Pons (tissue), 1 donor: Measurements from ENCODE around the gene SYAP1.
"Not testable (repeated sequence)": the region's sequence is repeated elsewhere in the genome, so short reads cannot be mapped to it uniquely, and the experiment has no call there.

Source experiments
- DNase-seq: peaks from one replicate; pipeline ENCODE4 v3.0.0-alpha.2; 2016; ENCODE audit warnings: low spot score

The SYAP1 gene

DNA sequence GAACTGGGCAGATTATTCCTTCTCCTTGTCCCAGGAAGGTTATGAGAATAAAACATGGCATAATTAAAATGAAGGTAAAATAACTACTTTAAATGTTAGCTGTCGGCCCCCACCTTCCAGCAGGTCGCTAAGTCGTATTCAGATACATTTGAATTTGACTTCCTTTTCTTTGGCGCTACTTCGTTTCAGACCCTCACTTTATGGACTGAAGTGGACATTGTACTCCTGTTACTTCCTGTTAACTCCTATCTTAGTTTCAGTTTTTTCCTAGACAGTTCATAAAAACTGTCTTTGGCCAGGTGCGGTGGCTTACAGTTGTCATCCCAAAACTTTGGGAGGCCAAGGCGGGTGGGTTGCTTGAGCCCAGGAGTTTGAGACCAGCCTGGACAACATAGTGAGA, 5.7 kb downstream of the SYAP1 start:
- no peak for DNase-seq

DNA sequence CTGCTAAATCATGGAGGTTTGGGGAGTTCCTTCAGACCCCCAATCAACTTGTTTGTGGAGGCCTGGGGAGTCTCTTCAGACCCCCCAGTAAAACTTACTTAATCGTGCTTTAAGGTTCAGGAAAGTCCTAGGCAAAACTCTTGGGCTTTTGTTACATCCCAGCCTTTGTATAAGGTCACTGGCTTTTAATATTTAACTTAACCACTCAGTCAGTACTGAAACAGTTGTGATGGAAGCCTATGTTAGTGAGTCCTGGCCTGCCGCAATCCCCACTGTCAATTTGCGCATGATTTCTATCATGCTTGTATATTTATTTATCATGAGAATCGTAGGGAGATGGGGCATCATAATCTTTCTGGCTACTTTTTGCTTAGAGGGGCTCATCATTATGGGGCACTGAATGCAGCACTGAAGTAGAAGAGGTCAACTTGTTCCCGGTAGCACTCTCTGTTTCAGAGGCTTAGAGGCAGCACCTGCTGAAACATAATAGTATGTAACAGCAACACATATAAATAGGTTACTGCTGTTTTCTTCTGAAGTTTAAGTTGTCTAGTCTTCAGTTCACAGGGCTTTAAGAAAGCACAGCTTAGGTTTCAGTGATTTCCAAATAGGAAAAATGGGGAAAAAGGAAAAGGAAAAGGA, 7.1 kb downstream of the SYAP1 start:
- not testable (repeated sequence) for DNase-seq

DNA sequence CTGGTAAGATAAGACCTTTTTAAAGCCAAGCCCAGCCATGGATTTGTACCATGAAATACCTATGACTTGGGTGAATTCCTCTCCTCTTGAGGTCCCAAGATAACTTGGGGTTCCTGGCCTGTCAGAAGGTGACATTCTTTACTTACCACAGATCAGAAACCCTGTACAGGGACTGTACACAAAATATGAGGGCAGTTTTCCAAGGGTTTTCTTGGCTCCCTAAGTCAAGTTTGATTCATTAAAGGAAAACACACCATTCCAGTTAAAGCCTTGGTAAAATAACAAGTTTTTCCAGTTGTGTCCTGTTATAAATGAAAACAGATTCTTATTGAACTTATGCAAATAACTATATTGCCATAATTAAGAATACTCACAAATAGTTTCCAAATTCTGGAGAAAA, 8.2 kb downstream of the SYAP1 start:
- DNase-seq = no peak

DNA sequence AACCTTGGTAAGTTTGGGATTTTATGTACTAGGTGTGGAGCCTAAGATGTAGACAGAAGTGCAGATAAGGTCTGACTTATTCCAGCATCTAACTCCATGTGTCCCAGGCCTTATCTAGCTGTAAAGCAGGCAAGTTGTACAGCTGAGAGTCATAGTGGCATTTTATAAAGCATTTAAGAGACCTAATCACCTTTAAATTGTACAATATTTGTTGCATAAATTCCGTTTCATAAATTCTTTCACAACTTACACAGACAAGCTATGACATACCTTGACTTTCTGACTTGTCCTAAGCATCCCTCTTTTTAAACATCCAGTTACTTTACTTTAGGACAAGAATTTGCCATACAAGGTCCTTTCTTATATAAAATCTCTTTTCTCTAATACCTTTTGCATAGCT, 11.0 kb downstream of the SYAP1 start:
- no peak for DNase-seq

DNA sequence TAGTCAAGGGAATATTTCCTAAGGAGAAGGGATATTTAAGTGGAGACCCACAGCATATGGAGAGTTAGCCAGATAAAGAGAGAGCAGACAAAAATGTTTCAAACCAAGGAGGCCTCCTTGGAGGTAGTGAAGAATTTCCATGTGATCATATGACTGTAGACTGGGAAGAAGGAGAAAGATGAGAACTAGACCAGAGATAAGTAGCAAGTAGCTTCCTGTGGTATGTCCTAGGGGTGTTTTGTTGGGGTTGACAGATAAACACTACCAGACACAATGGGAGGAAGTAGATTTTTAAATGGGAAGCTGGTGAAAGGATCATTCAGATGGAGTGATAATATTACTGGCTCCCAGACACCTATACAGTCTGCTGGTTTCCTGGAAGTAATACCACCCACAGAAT, 13.6 kb downstream of the SYAP1 start:
- DNase-seq = no peak

DNA sequence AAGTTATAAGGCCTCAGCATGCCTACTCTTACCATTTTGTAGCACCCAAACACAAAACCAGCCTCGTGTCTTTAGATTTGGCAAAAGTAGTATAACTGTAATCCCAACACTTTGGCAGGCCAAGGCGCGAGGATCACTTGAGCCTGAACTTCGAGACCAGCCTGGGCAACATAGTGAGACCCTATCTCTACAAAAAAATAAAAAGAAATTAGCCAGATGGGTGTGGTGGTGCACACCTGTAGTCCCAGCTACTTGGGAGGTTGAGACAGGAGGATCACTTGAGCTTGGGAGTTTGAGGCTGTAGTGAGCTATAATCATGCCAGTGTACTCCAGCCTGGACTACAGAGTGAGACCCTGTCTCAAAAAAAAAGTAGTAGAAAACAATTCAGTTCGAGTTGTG, 17.6 kb downstream of the SYAP1 start:
- DNase-seq = no peak

DNA sequence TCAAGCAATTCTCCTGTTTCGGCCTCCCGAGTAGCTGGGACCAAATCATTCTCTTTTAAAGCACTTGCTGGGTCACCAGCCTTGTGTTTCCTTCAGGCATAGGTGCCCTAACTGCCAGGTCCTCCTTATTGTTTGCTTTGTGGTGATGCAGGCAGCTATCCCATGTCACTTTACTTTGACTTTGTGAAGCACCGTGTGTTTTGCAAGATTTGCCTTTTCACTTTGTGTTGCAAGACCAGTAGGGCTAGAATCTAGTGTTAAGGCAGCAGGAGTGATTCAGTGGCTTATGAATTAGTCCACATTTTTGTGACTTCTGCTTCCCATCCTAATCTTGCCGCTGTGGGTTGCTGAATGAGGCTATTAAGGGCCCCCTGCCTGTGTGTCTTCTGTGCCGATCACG, 20.2 kb downstream of the SYAP1 start:
- DNase-seq = no peak

DNA sequence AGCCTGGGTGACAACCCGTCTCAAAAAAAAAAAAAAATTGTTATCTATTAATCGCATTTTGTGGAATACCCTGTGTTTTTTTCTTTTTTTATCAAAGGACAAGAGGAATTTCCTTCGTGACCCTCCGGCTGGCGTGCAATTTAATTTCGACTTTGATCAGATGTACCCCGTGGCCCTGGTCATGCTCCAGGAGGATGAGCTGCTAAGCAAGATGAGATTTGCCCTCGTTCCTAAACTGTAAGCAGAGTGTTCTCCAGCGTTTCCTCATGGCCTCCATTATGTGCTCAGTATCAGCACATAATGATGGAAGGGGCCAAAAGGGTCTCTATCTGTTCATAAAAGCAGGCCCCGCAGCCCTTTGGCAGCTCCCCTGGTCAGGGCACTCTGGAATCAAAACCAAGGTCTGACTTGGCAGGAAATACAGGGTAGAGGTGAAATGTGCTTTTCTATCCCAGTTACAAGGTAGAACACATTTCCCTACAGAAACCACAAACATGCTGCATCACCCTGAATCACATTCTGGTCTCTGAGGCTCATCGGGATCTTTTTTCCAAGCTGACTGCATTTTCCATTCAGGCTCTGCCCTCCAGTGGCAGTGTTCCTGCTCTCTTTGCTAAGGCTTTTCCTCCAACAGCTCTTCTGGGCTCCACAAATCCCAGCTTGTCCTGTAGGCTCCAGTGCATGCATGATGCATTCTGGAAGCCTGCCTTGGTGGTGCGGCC, 24.4 kb downstream of the SYAP1 start:
- DNase-seq = no peak

DNA sequence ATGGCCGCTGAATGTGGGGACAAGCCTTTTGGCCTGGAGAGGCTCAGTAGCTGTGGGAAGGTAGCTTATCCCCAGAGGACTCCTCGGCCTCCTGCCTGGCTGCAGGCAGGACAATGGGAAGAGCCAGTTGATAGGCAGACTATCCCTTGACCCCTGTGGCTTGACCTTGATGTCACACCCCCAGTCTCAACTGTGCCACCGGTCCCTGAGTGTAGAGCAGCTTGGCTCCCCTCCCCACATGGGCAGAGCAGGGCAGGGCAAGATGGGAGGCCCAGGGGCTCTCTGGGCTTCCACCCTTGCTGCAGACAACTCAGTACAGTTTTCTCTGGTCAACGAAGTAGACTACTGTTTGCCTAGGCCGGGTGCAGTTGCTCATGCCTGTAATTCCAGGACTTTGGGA, 25.7 kb downstream of the SYAP1 start:
- no peak for DNase-seq

DNA sequence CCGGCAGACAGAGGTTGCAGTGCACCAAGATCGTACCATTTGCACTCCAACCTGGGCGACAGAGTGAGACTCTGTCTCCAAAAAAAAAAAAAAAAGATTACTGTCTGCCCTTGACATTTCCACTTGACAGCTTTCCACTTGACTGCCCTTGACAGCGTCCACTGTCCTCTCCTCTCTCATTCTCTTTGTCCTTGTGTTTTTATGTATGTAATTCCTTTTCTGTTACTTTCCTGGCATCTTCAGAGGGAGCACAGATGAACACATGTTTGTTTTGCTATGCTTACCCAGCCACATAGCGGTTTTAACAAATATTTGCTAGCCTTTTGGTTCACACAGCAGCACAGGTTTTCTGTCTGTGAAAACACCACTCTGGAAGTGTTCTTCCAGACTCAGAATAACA, 26.2 kb downstream of the SYAP1 start:
- DNase-seq = no peak

DNA sequence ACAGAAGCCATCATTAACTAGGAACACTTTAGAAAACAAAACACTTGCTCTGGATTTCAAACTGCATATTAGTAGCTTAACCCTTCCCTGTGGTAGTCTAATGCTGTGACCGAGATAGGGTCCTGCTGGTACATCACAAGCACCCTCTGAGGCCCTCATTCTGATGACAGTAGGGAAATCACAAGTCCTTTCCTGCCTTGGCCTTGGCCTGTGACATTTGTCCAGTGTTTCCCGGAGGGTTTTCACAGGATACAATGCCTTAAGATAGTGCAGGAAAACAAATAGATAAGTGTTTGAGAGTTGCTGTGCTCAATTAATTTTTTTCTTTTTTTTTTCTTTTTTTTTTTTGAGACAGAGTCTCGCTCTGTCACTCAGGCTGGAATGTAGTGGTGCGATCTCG, 29.0 kb downstream of the SYAP1 start:
- DNase-seq = no peak

DNA sequence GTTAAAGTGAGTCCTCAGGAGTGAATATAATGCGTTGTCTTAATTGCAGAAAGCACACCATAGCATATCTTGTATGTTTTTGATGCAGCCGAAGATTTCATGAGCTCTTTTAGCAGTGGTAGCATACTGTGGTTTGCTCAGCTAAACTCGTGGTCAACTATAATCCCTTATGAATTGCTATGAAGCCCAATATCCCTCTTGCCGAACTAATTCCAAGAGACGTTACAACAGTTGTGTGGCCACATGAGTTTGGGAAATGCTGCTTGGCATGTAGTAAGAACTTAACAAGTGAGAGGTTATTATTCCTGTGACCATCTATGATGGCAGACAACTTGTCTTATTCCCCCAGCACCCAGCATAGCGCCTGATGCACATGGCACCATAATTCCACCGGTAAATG, 30.7 kb downstream of the SYAP1 start:
- DNase-seq = no peak

DNA sequence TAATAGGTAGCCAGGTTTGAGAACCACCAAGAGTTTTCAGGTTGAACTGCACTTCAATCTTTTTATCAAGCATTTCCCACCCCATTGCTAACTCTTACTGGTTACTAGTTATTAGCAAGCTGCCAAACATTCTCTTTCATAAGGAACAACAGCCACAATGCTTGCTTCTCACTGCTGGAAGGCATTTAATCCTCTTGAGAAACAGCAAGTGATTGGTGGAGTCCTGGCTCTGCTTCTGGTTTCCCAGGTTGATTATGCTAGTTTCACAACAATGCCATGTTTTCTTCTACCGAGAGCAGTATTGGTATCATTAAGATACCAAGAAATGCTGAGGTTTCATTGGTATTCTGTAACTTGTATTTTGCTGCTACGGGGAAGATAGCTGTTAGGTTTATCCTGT, 34.6 kb downstream of the SYAP1 start:
- no peak for DNase-seq

DNA sequence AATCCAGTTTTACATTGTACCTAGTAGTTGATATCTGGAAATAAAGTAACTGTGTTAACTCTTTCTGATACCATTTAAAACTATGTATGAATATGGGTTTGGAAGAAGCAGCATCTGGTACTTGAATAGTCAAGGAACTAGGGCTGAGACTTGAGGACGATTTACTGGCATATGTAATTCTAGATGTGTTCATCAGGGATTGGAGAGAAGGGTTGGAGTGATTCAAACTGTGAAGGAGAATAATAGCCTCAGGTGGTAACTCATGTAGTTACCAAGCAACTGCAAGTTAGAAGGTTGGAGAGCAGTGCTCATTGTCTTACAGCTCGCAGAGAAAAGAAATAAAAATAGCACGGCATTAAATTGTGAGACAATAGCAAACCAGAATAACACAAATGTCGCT, 37.3 kb downstream of the SYAP1 start:
- no peak for DNase-seq

DNA sequence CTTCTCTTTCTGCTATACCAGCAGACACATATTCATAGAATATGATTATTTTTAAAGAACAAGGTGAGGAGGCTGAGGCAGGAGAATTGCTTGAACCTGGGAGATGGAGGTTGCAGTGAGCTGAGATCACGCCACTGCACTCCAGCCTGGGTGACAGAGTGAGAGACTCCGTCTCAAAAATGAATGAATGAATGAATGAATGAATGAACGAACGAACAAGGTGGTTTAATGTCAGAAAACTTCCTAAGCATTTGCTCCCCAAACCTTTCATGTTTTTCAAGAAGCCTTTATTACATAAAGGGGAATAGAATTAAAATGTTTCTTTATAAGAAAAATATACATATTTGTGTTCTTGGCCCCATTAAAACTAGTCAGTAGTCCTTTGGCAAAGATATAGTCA, 42.1 kb downstream of the SYAP1 start:
- DNase-seq = not testable (repeated sequence)

DNA sequence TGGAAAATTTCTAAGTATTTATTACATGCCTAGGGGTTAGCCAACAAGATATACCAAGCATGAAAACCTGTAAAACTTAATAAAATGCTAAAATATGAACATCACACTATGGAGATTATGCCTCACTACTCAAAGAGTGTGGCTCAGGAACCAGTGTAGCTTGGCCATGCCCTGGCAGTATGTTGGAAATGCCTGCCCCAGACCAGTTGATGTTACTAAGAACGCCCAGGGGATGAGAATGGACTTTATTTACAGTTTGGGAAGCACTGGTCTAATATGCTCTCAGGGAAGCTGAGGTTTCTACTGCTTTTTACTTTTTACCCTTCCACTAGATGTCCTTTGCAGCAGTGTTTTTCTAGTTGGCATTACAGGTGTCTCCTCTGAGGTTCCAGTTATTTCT, 43.2 kb downstream of the SYAP1 start:
- DNase-seq = no peak

DNA sequence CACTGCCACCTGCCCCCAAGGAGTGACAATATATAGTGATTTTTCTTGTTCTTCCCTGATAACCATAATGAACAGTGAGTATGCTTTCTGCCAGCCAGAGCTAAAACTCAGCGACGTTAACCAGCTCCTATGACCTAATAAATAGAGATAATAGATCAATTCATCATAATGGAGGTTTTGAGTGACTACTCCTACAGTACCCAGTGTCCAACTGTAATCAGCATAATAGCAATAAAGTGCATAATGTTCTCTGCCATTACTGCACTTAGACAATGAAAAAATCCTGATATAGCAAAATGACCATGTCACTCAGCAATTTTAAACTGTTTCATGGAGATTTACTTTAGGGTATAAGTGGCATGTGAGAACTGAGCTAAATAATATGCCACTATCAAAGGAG, 46.2 kb downstream of the SYAP1 start:
- DNase-seq = no peak

DNA sequence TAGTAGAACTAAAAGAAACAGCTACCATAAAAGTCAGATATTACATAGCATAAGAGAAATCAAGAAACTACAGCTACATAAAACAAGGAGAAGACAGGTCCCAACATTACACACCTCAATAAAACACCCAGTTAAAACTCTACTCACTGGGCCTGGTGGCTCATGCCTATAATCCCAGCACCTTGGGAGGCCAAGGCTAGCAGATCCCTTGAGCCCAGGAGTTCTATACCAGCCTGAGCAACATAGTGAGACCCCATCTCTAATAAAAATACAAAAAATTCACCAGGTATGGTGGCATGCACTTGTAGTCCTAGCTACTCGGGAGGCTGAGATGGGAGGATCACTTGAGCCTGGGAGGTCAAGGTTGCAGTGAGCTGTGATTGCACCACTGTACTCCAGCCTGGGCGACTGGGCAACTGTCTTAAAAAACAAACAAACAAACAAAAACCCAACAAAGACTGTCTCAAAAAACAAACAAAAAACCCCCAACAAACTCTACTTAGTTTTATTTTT, 51.6 kb downstream of the SYAP1 start:
- DNase-seq = no peak

DNA sequence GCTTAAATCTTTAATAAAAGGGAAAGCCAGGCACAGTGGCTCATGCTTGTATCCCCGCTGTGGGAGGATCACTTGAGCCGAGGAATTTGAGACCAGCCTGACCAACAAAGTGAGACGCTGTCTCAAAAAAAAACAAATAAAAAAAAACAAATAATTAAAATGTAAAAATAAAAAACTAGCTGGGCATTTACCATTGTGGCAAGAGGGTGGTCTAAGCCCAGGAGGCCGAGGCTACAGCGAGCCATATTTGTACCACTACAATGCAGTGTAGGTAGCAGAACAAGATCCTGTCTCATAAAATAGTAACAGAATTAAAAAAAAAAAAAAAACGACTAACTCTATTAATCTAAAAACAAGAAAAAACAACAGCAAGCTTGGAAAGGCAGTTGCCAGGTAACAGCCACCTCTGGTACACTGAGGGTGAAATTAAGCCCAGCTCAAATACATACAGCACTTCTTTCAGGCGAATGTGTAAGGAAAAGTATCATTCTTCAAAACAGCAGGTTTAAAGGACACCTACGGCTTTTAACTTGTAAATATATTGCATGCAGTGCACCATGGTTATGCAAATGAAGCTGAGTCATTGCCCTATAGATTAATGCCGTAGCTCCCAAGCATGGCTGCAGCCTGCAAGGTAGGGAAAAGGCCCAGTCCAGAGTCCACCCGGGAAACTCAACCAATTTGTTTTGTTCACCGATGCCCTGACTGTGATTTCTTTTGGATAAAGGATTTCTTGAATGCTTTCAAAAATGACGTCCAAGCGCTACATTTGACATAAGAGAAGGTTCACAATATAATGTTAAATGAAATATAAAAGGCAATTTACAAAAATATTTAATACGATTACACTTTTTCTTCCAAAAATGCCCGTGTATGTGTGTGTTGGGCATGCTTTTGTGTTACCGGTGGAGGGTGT, 52.3 kb downstream of the SYAP1 start:
- no peak for DNase-seq

DNA sequence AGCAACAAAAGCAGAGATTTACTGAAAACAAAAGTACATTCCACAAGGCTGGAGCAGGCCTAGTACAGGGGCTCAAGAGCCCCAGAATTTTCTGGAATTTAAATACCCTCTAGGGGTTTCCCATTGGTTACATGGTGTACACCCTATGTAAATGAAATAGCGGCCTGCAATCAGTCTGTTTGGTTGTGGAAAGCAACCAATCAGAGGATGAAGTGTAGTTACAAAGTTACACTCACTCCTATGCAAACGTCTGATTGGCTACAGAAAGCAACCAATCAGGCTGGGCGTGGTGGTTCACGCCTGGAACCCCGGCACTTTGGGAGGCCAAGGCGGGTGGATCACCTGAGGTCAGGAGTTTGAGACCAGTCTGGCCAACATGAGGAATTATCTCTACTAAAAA, 53.0 kb downstream of the SYAP1 start:
- no peak for DNase-seq

DNA sequence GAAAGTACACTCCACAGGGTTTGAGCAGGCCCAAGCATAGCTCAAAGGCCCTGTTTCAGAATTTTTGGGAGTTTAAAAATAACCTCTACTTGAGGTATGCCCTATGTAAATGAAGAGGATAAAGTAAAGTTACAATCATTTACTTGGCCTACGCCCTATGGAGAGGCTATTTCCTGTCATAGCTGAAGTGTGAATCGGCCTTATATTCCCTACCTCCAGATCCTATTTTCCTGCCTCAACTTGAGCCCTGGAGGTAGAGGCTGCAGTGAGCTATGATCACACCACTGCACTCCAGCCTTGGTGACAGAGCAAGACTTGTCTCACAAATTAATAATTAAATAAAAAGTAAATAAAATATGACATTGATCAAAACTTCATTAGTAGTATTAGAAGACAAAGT, 55.3 kb downstream of the SYAP1 start:
- no peak for DNase-seq

DNA sequence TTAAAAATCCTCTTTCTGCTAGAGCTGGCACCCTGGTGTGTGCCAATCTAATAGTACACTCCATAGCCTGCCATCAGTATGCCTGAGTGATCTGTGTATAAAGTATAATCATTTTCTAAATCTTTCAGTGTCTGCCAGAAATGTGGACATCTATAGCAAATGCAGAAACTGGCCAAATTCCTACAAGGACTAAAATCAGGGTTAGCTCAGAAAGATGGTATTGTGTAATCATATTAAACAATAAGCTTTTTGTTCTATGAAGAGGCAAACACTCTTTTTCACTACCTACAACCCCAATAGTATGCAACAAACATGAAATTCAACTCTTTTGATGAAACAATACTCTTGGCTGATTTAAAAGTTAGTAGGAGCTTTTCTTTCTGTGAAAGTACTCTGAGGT, 59.1 kb downstream of the SYAP1 start:
- peak; percentile 25 for DNase-seq

DNA sequence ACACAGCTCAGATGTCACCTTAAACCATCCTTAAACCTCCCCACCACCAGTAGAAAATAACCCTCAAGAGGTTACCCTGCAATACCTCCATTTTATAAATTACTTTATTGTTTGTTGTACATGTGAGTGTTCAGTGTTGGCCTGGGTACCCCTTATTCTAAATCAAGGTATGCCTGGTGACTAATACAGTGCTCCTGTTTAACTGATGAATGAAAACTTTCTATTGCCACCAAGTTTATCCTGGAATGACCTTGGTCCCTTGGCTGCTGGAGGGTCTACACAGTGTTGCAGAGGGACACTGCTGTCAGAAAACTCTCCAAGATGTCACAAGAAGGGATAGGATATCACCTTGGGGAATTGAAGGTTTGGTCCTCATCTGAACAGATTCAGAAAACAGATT, 59.6 kb downstream of the SYAP1 start:
- no peak for DNase-seq
